Renal cortical epithelial cell (primary cell): ENCODE results near the gene TIAM2. TPM values are rescaled to one million over a fixed set of nuclear protein-coding genes. Genes with fewer than 3 reads are reported as not detected.
A peak's percentile ranks its signal among the peaks of the same experiment; 100 is the strongest.

Experiments
- DNase-seq: peaks from one replicate; pipeline ENCODE4 v3.0.0-alpha.2; 2011; ENCODE audit warnings: low read depth
- total RNA-seq: library from RNA; depleted of rRNA; stranded (reverse); fragments of >200 nt; gene quantifications from 2 replicates; pipeline ENCODE4 v1.2.3, GENCODE V29; 2014

TIAM2 gene
- total RNA-seq, 1 donor from 2014 or later = 10.8 TPM

DNA sequence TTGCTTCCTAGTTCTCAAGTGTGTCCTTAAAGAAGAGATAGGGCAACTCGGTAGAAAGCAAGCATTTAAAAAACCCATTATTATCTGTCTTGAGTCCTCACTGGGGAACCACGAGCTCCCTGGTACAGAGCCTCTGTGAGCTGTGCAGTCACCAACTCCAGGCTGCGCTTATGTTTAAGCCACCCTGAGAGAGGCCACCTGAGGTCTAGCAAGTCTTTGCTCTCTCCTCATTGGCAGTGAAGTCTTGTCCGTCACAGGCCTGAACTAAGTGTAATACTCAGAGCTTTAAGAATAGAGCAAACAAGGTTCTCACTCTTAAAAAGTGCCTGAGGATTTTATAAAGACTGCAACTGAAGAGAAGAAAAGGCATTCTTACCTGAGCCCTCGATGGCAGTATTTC is 264.8 kb downstream of the TIAM2 start:
- no peak for DNase-seq

DNA sequence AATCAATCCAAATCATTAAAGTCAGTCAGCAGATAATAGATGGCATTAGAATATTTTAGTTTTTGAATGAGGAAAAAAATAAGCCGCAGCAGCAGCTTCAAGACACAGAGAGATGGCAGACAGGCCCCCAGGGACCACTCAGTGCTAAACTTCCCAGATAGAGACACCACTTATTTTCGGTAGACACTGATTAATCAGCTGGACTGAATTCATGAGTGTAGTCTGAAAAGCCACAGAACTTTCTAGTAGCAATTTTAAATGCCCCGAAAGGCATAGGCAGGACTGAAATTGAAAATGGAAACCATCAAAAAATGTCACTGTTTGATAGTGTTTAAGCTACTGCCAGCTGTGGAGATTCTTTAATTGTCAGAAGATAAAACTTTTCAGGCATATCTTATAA is 265.6 kb downstream of the TIAM2 start:
- no peak for DNase-seq

DNA sequence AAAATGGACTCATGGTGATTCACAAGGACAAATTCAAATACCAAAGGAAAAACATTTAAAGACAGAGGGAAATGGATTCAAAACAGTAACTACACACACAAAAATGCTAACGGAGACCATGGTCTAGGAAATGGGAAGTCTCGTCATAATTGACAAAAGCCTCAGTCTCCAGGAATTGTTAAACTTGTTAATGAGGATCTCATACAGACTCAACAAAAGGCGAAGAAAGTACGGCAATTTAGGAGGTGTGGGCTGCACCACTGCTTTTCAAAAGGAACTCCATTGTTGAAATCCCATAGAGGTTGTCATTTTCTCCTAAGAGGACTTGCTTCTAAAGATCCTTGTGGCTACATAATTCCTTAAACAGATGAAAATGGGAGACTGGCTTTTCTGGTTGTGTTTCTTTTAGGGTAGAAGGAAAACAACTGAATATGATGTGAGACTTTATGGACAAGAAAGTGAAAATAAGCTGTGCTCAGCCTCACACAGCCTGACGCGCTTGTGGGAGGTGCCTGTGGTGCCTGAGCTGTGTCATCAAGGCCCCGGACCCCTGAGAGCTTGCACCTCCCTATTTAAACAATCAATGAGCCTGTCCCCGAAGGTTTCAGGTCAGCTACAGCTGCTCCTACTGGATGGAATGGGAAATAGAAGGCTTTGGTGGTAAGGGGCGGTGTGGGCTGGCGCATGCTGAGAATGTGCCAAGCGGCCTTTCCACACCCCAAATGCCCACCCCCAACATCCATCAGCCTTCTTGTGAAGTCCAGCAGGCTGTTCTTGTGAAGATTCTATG is 266.2 kb downstream of the TIAM2 start:
- DNase-seq = no peak

DNA sequence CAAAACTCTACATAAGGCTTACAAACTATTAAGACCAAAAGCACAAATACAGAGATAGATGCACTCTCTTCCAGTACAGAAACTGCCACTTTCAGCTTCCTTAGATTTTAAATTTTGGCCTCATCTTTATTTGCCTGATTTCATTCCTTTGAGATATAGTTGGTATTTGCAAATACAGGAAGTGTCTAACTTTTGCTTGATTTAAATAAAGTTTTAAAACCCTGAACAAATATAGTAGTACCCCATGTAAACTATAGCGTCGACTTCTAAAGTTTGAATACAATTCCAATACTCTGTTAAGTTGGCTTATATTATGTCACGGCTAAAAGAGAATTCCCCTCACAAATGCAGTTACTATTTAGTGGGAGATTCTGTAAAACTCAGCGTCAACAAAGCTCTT is 267.5 kb downstream of the TIAM2 start:
- DNase-seq = no peak

DNA sequence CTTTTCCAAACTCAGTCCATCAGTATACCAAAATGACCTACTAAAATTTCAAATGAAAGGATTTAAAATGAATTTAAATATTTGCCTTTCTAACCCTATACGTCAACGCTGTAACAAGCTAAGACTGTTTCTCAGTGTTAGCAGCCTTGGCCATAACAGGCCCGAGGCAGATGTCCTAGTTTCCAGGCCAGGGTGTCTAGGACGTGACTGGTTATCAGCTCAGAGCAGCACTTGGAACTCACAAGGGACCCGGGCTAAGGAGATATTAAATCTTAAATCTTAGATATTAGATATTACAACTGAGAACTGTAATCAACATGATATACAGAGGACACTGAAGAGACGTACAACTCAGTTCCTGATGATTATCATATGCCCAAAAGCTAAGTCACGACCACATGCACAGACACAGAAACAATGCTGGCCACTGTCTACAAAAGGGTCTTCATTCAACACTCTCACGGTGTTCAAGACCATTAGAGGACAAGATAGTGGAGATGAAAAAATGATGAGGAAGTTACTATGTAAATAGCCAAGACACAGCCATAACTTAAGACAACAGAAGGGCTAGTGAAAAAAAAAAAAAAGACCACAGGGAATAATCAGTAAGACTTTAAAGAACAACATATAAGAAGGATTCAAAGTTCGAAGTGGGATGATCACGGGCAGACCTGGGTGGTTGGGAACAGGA is 268.4 kb downstream of the TIAM2 start, which contains the start of gene CLDN20:
TSS of gene CLDN20 (plus strand) at position 641 of the 691 bp plus-strand sequence. CDS start 11,707 bp downstream, outside the sequence.
- DNase-seq = no peak

DNA sequence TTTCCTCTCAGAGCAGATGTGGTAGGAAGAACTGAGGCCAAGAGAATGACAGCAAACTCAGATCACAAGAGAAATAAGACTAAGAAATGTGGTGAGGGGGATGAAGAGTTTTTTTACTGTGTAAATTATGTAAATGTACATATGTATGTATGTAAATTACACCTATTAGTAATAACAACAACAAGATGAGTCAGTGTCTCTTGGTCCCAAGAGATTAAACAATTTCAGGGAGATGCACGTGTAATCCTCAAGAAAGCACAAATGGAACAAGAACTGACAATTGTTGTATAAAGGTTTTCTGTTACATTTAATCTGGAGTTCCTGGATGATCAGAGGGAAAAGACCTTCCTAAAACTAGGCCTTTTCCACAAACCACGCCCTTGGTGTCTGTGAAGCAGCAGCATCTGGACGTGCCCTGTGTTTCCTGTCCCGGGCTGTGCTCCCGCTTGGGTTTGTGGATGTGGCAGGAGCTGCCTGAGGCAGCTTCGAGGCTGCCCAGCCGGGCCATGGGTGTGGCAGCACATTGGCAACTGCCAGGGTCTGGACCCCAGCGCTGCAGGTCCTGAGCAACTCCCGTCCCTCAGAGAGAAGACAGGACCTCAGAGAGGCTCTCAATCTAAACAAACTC is 269.7 kb downstream of the TIAM2 start:
- DNase-seq = no peak

DNA sequence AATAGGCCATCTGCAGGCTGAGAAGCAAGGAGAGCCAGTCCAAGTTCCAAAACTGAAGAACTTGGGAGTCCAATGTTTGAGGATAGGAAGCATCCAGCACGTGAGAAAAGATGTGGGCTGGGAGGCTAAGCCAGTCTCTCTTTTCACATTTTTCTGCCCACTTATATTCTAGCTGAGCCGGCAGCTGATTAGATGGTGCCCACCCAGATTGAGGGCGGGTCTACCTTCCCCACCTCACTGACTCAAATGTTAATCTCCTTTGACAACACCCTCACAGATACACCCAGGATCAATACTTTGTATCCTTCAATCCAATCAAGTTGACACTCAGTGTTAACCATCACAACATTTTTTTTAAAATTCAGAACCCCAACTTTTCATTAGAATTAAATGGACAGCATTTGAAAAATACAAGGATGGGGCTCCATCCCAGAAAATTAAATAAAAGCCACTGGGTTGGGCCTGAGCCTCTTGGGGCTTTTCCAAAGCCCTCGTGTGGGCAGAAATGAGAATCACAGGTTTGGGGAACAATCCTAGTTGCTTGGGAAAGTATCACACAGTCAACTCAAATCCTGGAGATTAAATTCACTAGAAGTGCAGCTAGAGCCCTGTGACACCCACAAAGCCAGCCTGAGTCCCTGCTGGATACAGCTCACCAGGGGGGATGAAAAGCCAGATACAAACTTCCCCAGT is 270.9 kb downstream of the TIAM2 start:
- no peak for DNase-seq

DNA sequence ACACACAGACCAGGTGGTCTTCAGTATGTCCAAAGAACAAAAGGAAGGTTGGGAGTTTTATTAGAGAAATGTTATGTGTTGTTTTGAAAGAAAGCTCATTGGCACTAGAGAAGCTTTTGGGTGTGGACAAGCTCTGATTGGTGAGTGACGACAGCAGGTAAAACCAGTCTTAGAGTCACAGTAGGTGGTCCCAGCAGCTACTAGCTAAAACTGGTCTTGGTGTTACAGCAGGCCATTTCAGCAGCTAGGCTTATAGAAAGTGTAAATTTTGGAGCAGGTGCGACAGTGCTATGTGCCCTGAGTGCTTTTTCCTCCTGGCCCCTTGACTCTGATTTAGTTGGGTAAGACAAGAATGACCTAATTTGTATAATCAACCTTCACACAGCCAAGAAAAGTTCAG is 272.3 kb downstream of the TIAM2 start:
- no peak for DNase-seq

DNA sequence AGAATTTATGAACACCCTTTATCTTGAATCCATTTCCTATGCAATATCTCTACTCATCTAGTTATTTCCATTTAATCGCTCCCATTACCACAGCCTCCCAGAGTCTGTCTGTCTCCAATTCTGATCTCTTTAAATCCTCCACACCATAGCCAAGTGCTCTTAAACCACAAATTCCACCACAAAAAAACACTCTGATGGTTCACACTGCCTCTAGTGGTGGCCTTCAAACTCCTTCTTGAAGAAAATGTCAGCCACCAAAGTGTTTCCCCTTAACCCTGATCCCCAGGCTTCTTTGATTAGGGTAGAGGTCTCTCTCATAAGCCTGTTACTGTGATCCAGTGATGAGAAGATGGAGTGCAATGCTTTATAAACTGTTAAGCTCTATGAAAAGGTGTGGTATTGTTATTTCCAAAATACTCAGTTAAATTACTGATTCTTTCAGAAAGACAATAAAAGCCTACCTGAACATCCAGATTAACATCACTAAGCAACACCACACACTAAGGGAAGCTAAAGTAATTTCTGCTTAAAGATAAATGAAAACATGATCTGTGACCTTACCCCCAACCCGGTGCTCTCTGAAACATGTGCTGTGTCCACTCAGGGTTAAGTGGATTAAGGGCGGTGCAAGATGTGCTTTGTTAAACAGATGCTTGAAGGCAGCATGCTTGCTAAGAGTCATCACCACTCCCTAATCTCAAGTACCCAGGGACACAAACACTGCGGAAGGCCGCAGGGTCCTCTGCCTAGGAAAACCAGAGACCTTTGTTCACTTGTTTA is 273.2 kb downstream of the TIAM2 start:
- DNase-seq = peak; percentile 65

DNA sequence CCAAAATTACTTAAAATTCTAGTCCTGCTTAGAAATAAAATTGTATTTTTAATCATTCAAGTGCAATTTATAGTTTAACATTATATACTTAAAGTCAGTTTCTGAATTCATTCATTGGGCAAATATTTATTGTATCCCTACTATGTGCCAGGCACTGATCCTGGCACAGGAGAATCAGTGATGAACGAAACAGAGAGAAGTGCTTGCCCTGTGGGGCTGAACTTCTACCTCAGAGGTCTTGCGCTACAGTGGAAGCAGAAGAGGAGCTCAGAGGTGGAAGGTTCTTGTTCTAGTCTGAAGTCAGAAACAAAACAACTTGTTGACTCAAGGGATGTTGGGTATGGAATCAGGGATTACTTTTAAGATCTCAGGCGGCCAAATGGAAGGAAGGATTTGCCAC is 274.6 kb downstream of the TIAM2 start:
- no peak for DNase-seq

DNA sequence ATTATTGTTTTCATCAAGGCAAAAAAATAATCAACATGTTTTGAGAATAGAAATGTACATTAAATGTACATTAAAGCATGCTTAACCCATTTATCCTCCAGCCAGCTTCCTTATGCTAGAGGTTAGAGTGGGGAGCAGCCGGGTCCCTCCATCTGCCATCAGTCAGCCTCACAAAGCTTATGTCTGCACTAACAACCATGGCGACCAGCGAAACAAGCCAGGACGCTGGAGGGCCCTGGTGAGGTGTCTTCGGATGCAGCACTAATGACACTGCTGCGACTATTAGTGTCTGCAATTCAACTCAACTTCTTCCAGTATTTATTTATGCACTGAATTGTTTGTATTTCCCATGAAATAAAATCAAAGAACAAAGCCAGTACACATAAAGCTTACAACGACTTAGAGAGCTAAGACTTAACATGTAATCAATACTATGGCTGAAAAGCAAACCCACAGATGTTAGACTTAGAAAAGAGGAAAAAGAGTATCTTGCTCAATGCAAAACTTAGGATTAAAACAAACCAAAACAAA is 275.5 kb downstream of the TIAM2 start:
- DNase-seq = no peak

DNA sequence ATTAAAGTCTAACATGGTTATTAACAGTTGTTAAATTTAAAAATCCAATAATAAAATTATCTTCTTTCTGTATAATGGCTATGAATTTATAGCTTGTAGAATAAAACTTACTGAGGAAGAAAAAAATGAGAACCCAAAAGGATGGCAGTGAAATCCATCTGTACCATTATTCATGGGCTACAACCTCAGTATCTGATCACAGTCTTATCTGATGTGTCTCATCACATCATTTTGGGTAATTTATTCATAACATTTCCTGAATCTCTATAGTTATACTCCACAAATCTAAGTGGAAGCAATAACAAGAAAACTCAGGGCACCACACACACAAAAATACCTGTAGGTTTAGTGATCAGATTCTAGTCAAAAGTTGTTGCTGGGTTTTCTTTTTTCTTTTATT is 276.0 kb downstream of the TIAM2 start:
- no peak for DNase-seq

DNA sequence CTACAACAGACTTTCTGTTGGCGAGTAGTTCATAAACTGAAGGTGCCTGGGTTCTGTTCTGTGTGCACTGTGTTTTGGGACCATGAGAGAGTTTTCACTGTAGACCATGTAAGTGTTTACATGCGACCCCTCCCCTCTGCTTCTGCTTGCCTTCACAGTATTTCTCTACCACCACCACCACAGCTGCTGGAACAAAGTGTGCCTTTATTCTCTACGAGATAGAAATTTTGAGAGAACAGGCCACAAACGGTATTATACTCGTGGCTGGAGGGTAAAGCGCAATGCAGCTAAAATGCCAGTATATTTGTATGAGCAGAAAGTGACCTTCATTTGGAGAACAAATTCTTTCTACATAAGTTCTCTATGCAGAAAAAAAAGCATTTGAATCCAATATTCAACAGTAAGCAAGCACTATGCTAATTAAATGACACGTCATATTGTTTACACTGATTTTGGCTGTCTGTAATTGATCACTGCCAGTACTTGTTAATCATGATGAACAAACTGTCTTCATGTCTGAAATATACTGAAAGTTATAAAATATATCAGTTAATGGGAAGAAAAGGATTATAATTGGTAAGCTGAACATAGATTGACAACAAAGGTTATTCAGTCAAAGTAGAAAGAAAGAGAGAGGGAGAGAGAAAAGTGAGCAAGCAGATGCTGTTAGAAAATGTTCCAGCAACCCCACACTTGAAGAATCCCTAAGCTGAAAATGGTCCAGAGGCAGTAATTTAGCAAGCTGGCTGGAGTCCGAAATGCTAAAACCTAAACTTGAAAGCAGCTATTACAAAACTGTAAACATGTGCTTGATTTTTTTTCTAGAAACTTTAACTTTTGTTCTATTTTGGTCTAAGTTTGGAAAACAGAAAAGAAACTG is 277.5 kb downstream of the TIAM2 start:
- no peak for DNase-seq

DNA sequence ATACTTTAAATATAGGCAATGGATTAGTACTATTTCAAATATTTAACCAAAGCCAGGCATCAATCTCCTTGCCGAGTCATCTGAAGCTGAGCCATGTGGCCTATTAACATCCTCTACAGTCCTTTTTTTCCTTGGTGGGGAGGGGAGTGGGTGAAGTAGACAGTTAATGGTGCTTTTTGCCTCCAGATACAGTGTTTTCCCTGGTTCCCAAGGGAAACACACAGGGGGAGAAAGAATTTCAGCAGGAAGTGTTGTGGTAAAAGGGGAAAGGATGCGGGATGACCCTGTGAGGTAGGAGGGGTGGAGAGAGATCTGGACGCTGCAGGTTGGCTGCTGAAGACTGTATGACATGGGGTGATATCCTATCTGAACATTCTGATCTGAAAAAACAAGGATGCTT is 278.3 kb downstream of the TIAM2 start:
- peak; percentile 92 for DNase-seq

DNA sequence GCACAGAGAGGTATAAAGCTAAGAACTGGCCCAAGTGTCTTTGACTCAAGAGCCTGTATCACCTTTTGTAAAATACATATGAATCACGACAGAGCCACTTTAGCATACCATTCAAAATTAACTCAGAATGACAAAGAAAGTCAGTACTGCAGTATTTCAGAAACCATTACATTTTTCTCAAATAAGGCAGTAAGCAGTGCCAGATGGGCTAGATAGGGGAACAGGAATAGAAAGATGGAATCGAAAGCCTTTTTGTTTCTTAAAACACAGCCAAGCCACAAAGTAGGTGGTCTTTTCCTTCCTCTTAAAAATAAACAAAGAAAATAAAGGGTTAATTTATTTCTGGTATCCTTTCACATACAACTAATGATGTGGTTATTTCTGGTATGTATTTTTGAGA is 279.0 kb downstream of the TIAM2 start:
- DNase-seq = no peak

DNA sequence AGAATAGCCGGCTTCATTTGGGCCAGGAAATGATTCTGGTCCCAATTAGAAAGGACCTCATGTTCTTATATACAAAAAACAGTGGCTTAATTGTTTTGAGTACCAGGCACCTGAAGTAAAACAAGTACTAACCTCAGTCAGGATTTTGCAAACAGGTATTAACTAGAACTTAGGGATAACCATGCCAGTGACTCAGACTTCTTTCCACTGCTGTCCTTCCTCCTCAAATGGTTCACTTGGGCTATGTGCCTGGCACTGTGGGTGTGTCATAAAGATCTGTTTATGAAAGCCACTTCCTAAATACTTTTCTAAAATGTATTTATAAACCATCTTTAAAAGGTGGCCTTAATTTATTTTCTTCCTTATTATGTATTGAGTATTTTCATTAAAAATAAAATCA is 279.4 kb downstream of the TIAM2 start:
- DNase-seq = peak; percentile 81

DNA sequence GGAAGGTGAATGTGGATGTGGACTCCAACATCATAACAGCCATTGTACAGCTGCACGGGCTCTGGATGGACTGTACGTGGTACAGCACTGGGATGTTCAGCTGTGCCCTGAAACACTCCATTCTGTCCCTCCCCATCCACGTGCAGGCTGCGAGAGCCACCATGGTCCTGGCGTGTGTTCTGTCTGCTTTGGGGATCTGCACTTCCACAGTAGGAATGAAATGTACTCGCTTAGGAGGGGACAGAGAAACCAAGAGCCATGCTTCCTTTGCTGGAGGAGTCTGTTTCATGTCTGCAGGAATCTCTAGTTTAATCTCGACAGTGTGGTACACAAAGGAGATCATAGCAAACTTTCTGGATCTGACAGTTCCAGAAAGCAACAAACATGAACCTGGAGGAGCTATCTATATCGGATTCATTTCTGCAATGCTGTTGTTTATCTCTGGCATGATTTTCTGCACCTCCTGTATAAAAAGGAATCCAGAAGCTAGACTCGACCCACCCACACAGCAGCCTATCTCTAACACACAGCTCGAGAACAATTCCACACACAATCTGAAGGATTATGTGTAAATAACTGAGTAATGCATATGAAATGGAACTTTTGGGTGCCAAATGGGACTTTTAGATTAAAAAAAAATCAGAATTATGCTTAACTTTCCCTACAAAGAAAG is 280.8 kb downstream of the TIAM2 start:
- DNase-seq = no peak

DNA sequence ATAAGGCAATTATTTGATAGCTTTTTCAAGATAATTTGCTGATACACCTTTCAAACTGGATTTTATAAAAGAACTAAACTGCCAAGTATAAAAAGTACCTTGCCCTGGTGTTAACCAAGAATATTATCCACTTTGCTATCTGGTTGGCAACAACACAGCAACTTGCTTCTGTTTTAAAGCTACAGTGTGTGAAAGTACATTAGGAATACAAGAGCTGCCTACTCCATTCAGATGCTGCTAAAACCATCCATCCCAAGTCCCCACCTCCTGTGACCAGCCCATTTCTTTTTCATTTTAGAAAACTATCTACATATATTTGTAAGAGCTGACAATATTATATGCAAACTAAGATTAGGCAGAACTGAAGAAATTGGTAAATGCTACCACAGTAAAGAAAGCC is 281.5 kb downstream of the TIAM2 start:
- no peak for DNase-seq

DNA sequence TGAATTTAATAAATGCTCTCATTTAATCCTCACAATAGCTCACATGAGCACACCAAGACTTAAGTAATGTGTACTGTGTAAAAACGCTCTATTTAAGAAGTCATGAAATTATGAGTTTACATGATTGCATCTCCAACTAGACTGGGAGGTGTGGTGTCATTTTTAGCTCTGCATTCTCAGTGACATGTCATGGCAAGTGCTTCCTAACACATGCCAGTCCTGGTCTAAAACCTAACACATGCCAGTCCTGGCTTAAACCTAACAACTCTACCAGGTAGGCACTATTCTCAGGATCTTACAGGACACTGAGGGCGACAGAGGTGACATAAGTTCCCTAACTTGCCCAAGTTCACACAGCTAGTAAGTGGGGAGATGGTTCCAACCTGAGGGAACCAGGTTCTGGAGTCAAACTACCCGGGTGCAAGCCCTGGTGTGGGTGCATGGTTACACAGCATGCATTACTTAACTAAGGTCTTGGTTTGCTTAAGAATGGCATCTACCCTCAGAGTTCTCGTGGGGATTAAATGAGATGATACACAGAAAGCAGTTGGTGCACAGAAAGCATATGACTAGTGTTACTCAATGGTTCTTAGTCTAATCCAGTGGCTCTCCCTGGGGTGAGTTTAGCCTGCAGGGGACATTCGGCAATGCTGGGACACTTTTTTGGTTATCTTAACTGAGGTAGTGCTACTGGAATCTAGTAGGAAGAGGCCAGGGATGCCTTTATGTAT is 283.4 kb downstream of the TIAM2 start:
- DNase-seq = no peak
